Measurements from ENCODE around the gene AMN1.
A peak's percentile ranks its signal among the peaks of the same experiment; 100 is the strongest.
"Not testable (repeated sequence)": the region's sequence is repeated elsewhere in the genome, so short reads cannot be mapped to it uniquely, and the experiment has no call there.

The AMN1 gene

GRCh38 chr12:31728917-31729640 lies at the start of gene AMN1:
AMN1 (minus strand) TSS chr12:31729021; CDS start chr12:31729008, 13 bp downstream.
- no peaks in the 10 kb centered on the region; a peak in 1 of 22 replicates for H4K20me1 ChIP-seq
- peak within 1 kb of the TSS; percentile 84 to 95 (median 90) for H3K4me2 ChIP-seq
- H3K9me3 ChIP-seq (replicated peaks in 1 of 11): peaks cover 4 to 61% (median 18%) of the 10 kb centered on the region in 11 experiments; a peak in 17 of 22 replicates
- H3K27me3 ChIP-seq: no peaks in the 10 kb centered on the region
- peaks cover 0 to 11% (median 0%) of the 10 kb centered on the region in 11 experiments; a peak in 1 of 22 replicates for H3K36me3 ChIP-seq
- peak within 1 kb of the TSS; percentile 86 to 94 (median 91) for H3K27ac ChIP-seq
- TF ChIP-seq Cebpa-rat (IDR thresholded peaks at IDR 0.05): no peak
- peak within 1 kb of the TSS; percentile 62 to 77 (median 68) for H3K4me3 ChIP-seq
- H3K9ac ChIP-seq: peak within 1 kb of the TSS; percentile 83 to 91 (median 89)
- H3K4me1 ChIP-seq: peaks cover 33 to 84% (median 62%) of the 10 kb centered on the region in 10 experiments

DNA sequence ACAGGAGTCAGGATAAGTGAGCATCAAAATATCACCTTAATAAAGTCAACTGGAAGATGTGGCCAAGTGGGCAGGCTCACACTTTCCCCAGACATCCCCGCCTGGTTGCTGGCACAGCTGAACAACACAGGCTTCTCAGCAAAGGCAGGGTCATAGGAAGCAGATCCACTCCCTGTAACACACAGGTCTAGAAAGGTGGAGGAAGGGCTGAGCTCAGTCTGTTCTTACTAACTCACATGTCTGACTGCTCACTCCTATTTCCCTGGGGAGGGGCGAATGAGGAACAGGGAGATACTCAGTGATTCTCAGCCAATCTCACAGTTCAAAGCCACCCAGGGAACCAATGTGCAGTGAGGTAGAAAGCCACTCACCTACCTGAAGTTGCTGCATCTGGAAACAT lies 45.0 kb upstream of the AMN1 start:
- Histone ChIP-seq H3K4me2 (peak overlapping the region in 8 of 11 experiments; percentile 1 to 49 (median 23); a peak in 6 of 22 replicates), H4K20me1 (no peaks in the 10 kb centered on the region), H3K27me3 (no peaks in the 10 kb centered on the region), H3K4me3 (no peak overlapping the region), H3K36me3 (no peaks in the 10 kb centered on the region), H3K9ac (no peak overlapping the region), H3K27ac (no peak overlapping the region), H3K4me1 (peaks cover 5 to 21% (median 7%) of the 10 kb centered on the region in 10 experiments; a peak in 14 of 20 replicates), H3K9me3 (replicated peaks in 1 of 11) (peaks cover 0 to 6% (median 0%) of the 10 kb centered on the region in 11 experiments; a peak in 2 of 22 replicates)
- TF ChIP-seq Cebpa-rat (IDR thresholded peaks at IDR 0.05): no peak

DNA sequence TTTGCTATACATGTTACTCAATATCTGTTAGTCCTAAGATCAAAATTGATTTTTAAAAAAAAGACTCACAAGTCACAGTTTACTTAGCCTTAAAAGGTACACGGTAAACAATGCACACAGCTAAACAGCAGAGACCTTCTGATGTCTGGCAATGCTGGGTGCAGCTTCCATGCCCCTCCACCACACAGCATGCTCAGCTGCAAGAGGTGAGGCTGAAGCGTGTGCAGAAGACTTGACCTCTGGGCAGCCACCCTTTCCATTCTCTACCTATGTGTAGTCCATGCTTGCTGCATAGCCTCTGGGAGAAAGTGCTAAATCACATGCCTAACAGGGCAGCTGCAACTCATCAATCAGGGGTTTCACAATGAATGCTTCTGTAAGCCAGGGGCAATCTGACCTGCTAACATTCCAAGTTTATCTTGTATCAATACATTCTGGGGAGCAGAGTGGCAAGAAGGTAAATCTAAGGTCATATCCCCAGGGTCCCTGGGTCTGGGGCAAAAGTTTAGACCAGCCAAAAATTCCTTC lies 44.5 kb upstream of the AMN1 start:
- no peak overlapping the region for H3K27ac ChIP-seq
- H4K20me1 ChIP-seq: no peaks in the 10 kb centered on the region
- H3K36me3 ChIP-seq: no peaks in the 10 kb centered on the region
- TF ChIP-seq Cebpa-rat (IDR thresholded peaks at IDR 0.05): no peak
- H3K9ac ChIP-seq: no peak overlapping the region
- H3K4me2 ChIP-seq: peak overlapping the region in 6 of 11 experiments; percentile 1 to 49 (median 16); a peak in 3 of 22 replicates
- no peak overlapping the region for H3K4me3 ChIP-seq
- H3K27me3 ChIP-seq: no peaks in the 10 kb centered on the region
- peaks cover 5 to 21% (median 7%) of the 10 kb centered on the region in 10 experiments; a peak in 14 of 20 replicates for H3K4me1 ChIP-seq
- H3K9me3 ChIP-seq (replicated peaks in 1 of 11): peaks cover 0 to 10% (median 4%) of the 10 kb centered on the region in 11 experiments; a peak in 5 of 22 replicates

- H3K4me2 ChIP-seq: no peak overlapping the region
- peaks cover 0 to 13% (median 6%) of the 10 kb centered on the region in 11 experiments; a peak in 5 of 22 replicates for H3K9me3 ChIP-seq (replicated peaks in 1 of 11)
- no peak overlapping the region for H3K4me3 ChIP-seq
- no peaks in the 10 kb centered on the region for H4K20me1 ChIP-seq
- H3K9ac ChIP-seq: no peak overlapping the region
- no peaks in the 10 kb centered on the region for H3K36me3 ChIP-seq
- no peaks in the 10 kb centered on the region for H3K27me3 ChIP-seq
- no peak overlapping the region for H3K27ac ChIP-seq
- H3K4me1 ChIP-seq: peaks cover 5 to 21% (median 7%) of the 10 kb centered on the region in 10 experiments; a peak in 14 of 20 replicates
- no peak for TF ChIP-seq Cebpa-rat (IDR thresholded peaks at IDR 0.05)
Measured at GRCh38 chr12:31772685-31773222, 43.9 kb upstream of the AMN1 start.

DNA sequence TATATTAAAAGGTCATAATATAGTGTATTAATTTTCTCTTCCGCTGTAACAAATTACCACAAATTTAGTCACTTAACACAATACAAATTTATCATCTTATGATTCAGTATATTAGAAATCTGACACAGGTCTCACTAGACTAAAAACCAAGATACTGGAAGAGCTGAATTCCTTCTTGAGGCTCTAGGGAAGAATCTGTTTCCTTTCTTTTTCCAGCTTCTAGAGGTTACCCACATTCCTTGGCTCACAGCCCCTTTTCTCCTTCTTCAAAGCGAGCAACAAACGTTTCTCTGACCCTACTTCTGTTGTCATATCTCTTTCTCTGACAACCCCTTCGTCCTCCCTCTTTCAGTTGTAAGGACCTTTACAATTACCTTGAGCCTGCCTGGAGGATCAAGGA lies 43.4 kb upstream of the AMN1 start:
- Histone ChIP-seq H3K9ac (no peak overlapping the region), H3K27ac (no peak overlapping the region), H3K4me2 (no peak overlapping the region), H3K9me3 (replicated peaks in 1 of 11) (peaks cover 0 to 17% (median 7%) of the 10 kb centered on the region in 11 experiments; a peak in 12 of 22 replicates), H3K4me1 (peaks cover 5 to 21% (median 7%) of the 10 kb centered on the region in 10 experiments; a peak in 14 of 20 replicates), H3K4me3 (no peak overlapping the region), H3K27me3 (no peaks in the 10 kb centered on the region), H3K36me3 (no peaks in the 10 kb centered on the region), H4K20me1 (no peaks in the 10 kb centered on the region)
- no peak for TF ChIP-seq Cebpa-rat (IDR thresholded peaks at IDR 0.05)

DNA sequence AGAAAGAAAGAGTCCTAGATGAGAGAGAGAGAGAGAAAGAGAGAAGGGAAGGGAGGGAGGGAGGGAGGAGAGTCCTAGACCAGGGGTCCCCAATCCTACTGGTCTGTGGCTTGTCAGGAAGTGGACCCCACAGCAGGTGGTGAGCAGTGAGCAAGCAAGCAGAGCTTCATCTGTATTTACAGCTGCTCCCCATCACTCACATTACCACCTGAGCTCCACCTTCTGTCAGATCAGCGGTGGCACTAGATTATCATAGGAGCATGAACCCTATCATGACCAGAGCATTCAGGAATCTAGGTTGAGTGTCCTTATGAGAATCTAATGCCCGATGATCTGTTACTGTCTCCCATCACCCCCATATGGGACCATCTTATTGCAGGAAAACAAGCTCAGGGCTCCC lies 39.2 kb upstream of the AMN1 start:
- peaks cover 20 to 54% (median 34%) of the 10 kb centered on the region in 11 experiments for H3K9me3 ChIP-seq (replicated peaks in 1 of 11)
- H3K9ac ChIP-seq: no peak overlapping the region
- no peaks in the 10 kb centered on the region for H3K27me3 ChIP-seq
- no peak overlapping the region for H3K4me3 ChIP-seq
- H3K36me3 ChIP-seq: no peaks in the 10 kb centered on the region
- H4K20me1 ChIP-seq: no peaks in the 10 kb centered on the region
- no peak overlapping the region for H3K27ac ChIP-seq
- peaks cover 0 to 26% (median 0%) of the 10 kb centered on the region in 10 experiments; a peak in 4 of 20 replicates for H3K4me1 ChIP-seq
- no peak overlapping the region for H3K4me2 ChIP-seq
- TF ChIP-seq Cebpa-rat (IDR thresholded peaks at IDR 0.05): no peak

GRCh38 chr12:31765931-31766330 lies 37.1 kb upstream of the AMN1 start:
- no peak for TF ChIP-seq Cebpa-rat (IDR thresholded peaks at IDR 0.05)
- H3K4me3 ChIP-seq: no peak overlapping the region
- H3K4me2 ChIP-seq: peak overlapping the region in 2 of 11 experiments; percentile 1 to 39; a peak in 2 of 22 replicates
- H3K27me3 ChIP-seq: no peaks in the 10 kb centered on the region
- H3K4me1 ChIP-seq: peaks cover 0 to 27% (median 0%) of the 10 kb centered on the region in 10 experiments; a peak in 4 of 20 replicates
- peak overlapping the region in 2 of 11 experiments; percentile 44 to 58; a peak in 4 of 22 replicates for H3K27ac ChIP-seq
- no peaks in the 10 kb centered on the region for H4K20me1 ChIP-seq
- peaks cover 20 to 61% (median 39%) of the 10 kb centered on the region in 11 experiments for H3K9me3 ChIP-seq (replicated peaks in 1 of 11)
- no peaks in the 10 kb centered on the region for H3K36me3 ChIP-seq
- no peak overlapping the region for H3K9ac ChIP-seq

- no peak overlapping the region for H3K4me3 ChIP-seq
- H3K9ac ChIP-seq: peak overlapping the region in 3 of 11 experiments; percentile 5 to 39 (median 15); a peak in 3 of 22 replicates
- no peaks in the 10 kb centered on the region for H3K27me3 ChIP-seq
- peaks cover 7 to 49% (median 15%) of the 10 kb centered on the region in 10 experiments; a peak in 16 of 20 replicates for H3K4me1 ChIP-seq
- no peaks in the 10 kb centered on the region for H4K20me1 ChIP-seq
- no peaks in the 10 kb centered on the region for H3K36me3 ChIP-seq
- TF ChIP-seq Cebpa-rat (IDR thresholded peaks at IDR 0.05): no peak
- H3K4me2 ChIP-seq: peak overlapping the region in 8 of 11 experiments; percentile 6 to 71 (median 31); a peak in 11 of 22 replicates
- peaks cover 2 to 31% (median 13%) of the 10 kb centered on the region in 11 experiments; a peak in 20 of 22 replicates for H3K9me3 ChIP-seq (replicated peaks in 1 of 11)
- H3K27ac ChIP-seq: peak overlapping the region in 5 of 11 experiments; percentile 5 to 48 (median 33); a peak in 6 of 22 replicates
Measured at GRCh38 chr12:31759632-31760459, 31.0 kb upstream of the AMN1 start.

DNA sequence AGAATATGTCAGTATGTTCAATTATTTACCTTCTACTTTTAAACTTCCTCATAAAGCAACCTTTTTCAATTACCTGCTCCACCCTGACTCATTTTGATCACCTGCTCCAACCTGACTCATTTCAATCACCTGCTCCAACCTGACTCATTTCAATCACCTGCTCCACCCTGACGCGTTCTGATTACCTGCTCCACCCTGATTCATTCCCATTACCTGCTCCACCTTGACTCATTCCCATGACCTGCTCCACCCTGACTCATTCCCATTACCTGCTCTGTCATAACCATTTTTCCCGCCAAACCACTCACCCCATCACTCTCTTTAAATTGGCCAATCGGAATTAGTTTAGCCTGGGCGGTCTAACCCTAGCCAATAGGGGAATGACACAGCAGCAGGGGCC lies 29.5 kb upstream of the AMN1 start:
- not testable (repeated sequence) for H3K9ac ChIP-seq, H3K4me3 ChIP-seq, H3K36me3 ChIP-seq, H4K20me1 ChIP-seq, H3K4me2 ChIP-seq, H3K27me3 ChIP-seq, H3K27ac ChIP-seq
- peaks cover 7 to 53% (median 15%) of the 10 kb centered on the region in 10 experiments; a peak in 16 of 20 replicates for H3K4me1 ChIP-seq
- peaks cover 0 to 29% (median 5%) of the 10 kb centered on the region in 11 experiments; a peak in 9 of 22 replicates for H3K9me3 ChIP-seq (replicated peaks in 1 of 11)
